Endothelial cell of umbilical vein (primary cell): ENCODE results near the gene CYTIP. TPM values are rescaled to one million over a fixed set of nuclear protein-coding genes. Genes with fewer than 3 reads are reported as not detected.
"Not testable (repeated sequence)": the region's sequence is repeated elsewhere in the genome, so short reads cannot be mapped to it uniquely, and the experiment has no call there.

Experiments
- BruUV-seq: library from RNA; stranded (reverse); fragments of 400-500 nt; replicated peaks from 2 replicates; lab custom pipeline; 2021; lab: Mats Ljungman, UMichigan
- CTCF ChIA-PET: fragments of 300-600, 350-600 bp; sonication (Branson Sonifier 250); formaldehyde crosslinking; loops from one replicate; lab custom pipeline; 2021; ENCODE audit warnings: antibody characterized with exemption, inconsistent platforms; lab: Charles Lee
- POLR2A ChIA-PET: fragments of 300-600, 350-600 bp; sonication (Branson Sonifier 250); formaldehyde crosslinking; loops from one replicate; lab custom pipeline; 2021; ENCODE audit warnings: antibody characterized with exemption, inconsistent platforms; lab: Charles Lee
- DNase-seq: peaks from one replicate; pipeline ENCODE4 v3.0.0-alpha.2; 2011; ENCODE audit warnings: low read depth, low spot score
- FAIRE-seq: peaks from 2 replicates; lab custom pipeline; 2011; peaks lifted over from hg19 to GRCh38; lab: Jason Lieb, UNC
- H2AFZ ChIP-seq: 2 replicates; pipeline ENCODE4 v1.6.0; 2012; ENCODE audit warnings: low read depth, low read length, control low read depth, inconsistent platforms
- H3K27ac ChIP-seq: 2 replicates; pipeline ENCODE4 v1.5.1; 2011; ENCODE audit warnings: low read depth, mild to moderate bottlenecking, control low read depth, low read length, moderate library complexity; ENCODE audit not compliant: insufficient read depth
- H3K27me3 ChIP-seq, 2 experiments: 2 replicates each; pipeline versions ENCODE4 v1.6.0 to v1.6.1; 2011; ENCODE audit warnings: low read length in 2 of 2, mixed read lengths in 1 of 2; ENCODE audit not compliant: control insufficient read depth in 2 of 2, insufficient read depth in 2 of 2
- H3K36me3 ChIP-seq, 2 experiments: 2 replicates in 1 of 2; 3 replicates in 1 of 2; pipeline ENCODE4 v1.5.1; 2011; ENCODE audit warnings: low read length in 2 of 2, mild to moderate bottlenecking in 1 of 2, moderate library complexity in 1 of 2; ENCODE audit not compliant: control insufficient read depth in 2 of 2, insufficient read depth in 2 of 2; ENCODE audit errors: extremely low read depth in 1 of 2
- H3K4me1 ChIP-seq: 3 replicates; pipeline ENCODE4 v1.5.1; 2011; ENCODE audit warnings: mild to moderate bottlenecking, low read length; ENCODE audit not compliant: control insufficient read depth, insufficient read depth; ENCODE audit errors: extremely low read depth
- H3K4me2 ChIP-seq: 2 replicates; pipeline ENCODE4 v1.6.1; 2011; ENCODE audit warnings: low read length, control low read depth, mixed read lengths; ENCODE audit not compliant: insufficient read depth
- H3K4me3 ChIP-seq, 3 experiments: fragments of 200-600 bp in 1 of 3; sonication (generic), shearing (Covaris generic) in 1 of 3; replicated peaks in 1 of 3; 2 replicates each; pipeline ENCODE4 v1.5.1; 2011 to 2016; ENCODE audit warnings: control low read depth in 3 of 3, low read length in 3 of 3, mild to moderate bottlenecking in 2 of 3, inconsistent platforms in 1 of 3, low read depth in 1 of 3, moderate library complexity in 1 of 3; ENCODE audit not compliant: insufficient read depth in 1 of 3
- H3K79me2 ChIP-seq: 2 replicates; pipeline ENCODE4 v1.6.0; 2012; ENCODE audit warnings: low read length, inconsistent platforms; ENCODE audit not compliant: control insufficient read depth, insufficient read depth
- H3K9ac ChIP-seq: replicated peaks from 2 replicates; pipeline ENCODE3; 2011; ENCODE audit warnings: low read length, control low read depth; ENCODE audit not compliant: insufficient read depth; ENCODE audit errors: extremely low read depth
- H3K9me1 ChIP-seq: replicated peaks from 3 replicates; pipeline ENCODE4 v1.6.0; 2011; ENCODE audit warnings: mild to moderate bottlenecking, low read length; ENCODE audit not compliant: control insufficient read depth, insufficient read depth; ENCODE audit errors: extremely low read depth
- H3K9me3 ChIP-seq: replicated peaks from 2 replicates; pipeline ENCODE4 v1.5.1; 2012; ENCODE audit warnings: low read length, inconsistent platforms; ENCODE audit not compliant: control insufficient read depth, insufficient read depth
- H4K20me1 ChIP-seq: replicated peaks from 2 replicates; pipeline ENCODE3; 2011; ENCODE audit warnings: mild to moderate bottlenecking, low read length; ENCODE audit not compliant: control insufficient read depth, insufficient read depth; ENCODE audit errors: extremely low read depth
- EZH2 ChIP-seq: IDR thresholded peaks from 2 replicates; pipeline ENCODE4 v1.6.1; 2012; ENCODE audit warnings: borderline replicate concordance, low read depth, mild to moderate bottlenecking, moderate library complexity, low read length, inconsistent platforms; ENCODE audit not compliant: severe bottlenecking
- FOS ChIP-seq: IDR thresholded peaks from 2 replicates; pipeline ENCODE4 v1.6.1; 2011; ENCODE audit warnings: mild to moderate bottlenecking, low read length, moderate library complexity, borderline replicate concordance; ENCODE audit not compliant: insufficient read depth
- GATA2 ChIP-seq: IDR thresholded peaks from 2 replicates; pipeline ENCODE4 v1.7.0; 2011; ENCODE audit warnings: low read depth, mild to moderate bottlenecking, moderate library complexity, mixed read lengths, low read length; ENCODE audit not compliant: insufficient read length, insufficient read depth
- JUN ChIP-seq: IDR thresholded peaks from 2 replicates; pipeline ENCODE4 v1.6.1; 2011; ENCODE audit warnings: borderline replicate concordance, low read depth; ENCODE audit not compliant: insufficient read length, insufficient read depth
- MYC ChIP-seq: IDR thresholded peaks from one replicate; pipeline ENCODE4 v1.6.1; 2011; ENCODE audit warnings: mild to moderate bottlenecking, low read depth, low read length
- POLR2A ChIP-seq: IDR thresholded peaks from 2 replicates; pipeline ENCODE4 v1.6.1; 2012; ENCODE audit warnings: low read depth, mild to moderate bottlenecking, control low read depth, low read length
- POLR2AphosphoS5 ChIP-seq: IDR thresholded peaks from 2 replicates; pipeline ENCODE4 v1.6.1; 2012; ENCODE audit warnings: low read depth, mild to moderate bottlenecking, control low read depth, low read length, moderate library complexity; ENCODE audit not compliant: insufficient read depth
- dilution Hi-C: fragments of 300-500 bp; cut with MboI; formaldehyde crosslinking; loops from one replicate; pipeline ENCODE4 v1.15.0; 2019; ENCODE audit warnings: low sequenced_read_pairs; ENCODE audit not compliant: extremely low pct_ligation_motif_present
- intact Hi-C: fragments of 100-400 bp; cut with micrococcal nuclease; formaldehyde crosslinking; loops from one replicate; pipeline ENCODE4 v1.10.0; 2022
- polyA plus RNA-seq, 4 experiments: library from polyadenylated mRNA; depleted of rRNA in 3 of 4; stranded (reverse) in 3 of 4; unstranded in 1 of 4; fragments of >200 nt; gene quantifications; 2 replicates each; pipeline versions ENCODE4 v1.2.1 to v1.2.3, GENCODE V29; 2011 to 2012; ENCODE audit warnings: missing spikeins in 1 of 4
- total RNA-seq: library from RNA; stranded (reverse); gene quantifications from 2 replicates; pipeline ENCODE4 v1.2.3, GENCODE V29; 2021
- TF ChIP-seq, protein P1 (sequence below), 2 donors: IDR thresholded peaks; 1 replicate in 1 of 2; 2 replicates in 1 of 2; pipeline ENCODE4 v1.5.1; 2011; ENCODE audit warnings: low read length in 2 of 2, mild to moderate bottlenecking in 2 of 2, moderate library complexity in 2 of 2, control low read depth in 1 of 2, inconsistent platforms in 1 of 2, low read depth in 1 of 2; ENCODE audit not compliant: insufficient read depth in 1 of 2; ENCODE audit errors: extremely low read depth in 1 of 2
- TF ChIP-seq, protein P2 (sequence below): IDR thresholded peaks from 2 replicates; pipeline ENCODE4 v1.6.1; 2011; ENCODE audit not compliant: insufficient read depth, insufficient read length

The CYTIP gene
- total and polyA plus RNA-seq, 2 donors (not counting 3 experiments of a cell fraction or from before 2014, with no cell fraction given): not detected

DNA sequence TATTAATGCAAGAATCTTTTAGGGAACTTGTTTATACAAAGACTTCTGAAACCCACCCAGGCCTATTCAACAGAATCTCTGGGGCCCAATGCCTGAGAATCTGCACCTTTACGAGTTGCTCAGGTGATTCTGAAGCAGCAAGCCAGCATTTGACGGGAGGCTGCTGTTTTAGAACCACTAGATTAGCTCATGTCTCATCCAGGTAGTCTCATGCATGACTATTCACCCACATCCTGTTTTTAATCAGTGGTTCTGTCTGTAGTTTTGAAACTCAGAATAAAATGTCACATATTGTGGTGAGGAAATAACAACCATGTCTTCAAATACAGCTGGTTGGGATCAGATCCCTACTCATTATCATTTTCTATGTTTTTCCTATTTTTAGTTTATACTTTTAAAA lies 39.5 kb downstream of the CYTIP start:
- H3K9me1 ChIP-seq: no peaks in the 10 kb centered on the region
- ChIA-PET CTCF (interaction anchor here (1.1 kb wide), 1 partner anchor 77 kb away, joined by 3 read pairs; no protein-coding TSS in a partner anchor), POLR2A (no interaction called here)
- FAIRE-seq (no peak), DNase-seq (no peak)
- H3K9me3 ChIP-seq: no peaks in the 10 kb centered on the region
- no peak overlapping the region for H2AFZ ChIP-seq
- H3K27ac ChIP-seq: no peak overlapping the region
- H4K20me1 ChIP-seq: no peaks in the 10 kb centered on the region
- TF ChIP-seq EZH2 (no peak), FOS (no peak), GATA2 (no peak), POLR2AphosphoS5 (no peak), MYC (no peak), POLR2A (no peak), JUN (no peak)
- TF ChIP-seq, protein P1, sequence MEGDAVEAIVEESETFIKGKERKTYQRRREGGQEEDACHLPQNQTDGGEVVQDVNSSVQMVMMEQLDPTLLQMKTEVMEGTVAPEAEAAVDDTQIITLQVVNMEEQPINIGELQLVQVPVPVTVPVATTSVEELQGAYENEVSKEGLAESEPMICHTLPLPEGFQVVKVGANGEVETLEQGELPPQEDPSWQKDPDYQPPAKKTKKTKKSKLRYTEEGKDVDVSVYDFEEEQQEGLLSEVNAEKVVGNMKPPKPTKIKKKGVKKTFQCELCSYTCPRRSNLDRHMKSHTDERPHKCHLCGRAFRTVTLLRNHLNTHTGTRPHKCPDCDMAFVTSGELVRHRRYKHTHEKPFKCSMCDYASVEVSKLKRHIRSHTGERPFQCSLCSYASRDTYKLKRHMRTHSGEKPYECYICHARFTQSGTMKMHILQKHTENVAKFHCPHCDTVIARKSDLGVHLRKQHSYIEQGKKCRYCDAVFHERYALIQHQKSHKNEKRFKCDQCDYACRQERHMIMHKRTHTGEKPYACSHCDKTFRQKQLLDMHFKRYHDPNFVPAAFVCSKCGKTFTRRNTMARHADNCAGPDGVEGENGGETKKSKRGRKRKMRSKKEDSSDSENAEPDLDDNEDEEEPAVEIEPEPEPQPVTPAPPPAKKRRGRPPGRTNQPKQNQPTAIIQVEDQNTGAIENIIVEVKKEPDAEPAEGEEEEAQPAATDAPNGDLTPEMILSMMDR (IDR thresholded peaks at IDR 0.05; ENCODE audit: extremely low read depth in 1 of 2, insufficient read depth in 1 of 2, low read depth in 1 of 2, low read length in 2 of 2): no peak
- TF ChIP-seq, protein P2, sequence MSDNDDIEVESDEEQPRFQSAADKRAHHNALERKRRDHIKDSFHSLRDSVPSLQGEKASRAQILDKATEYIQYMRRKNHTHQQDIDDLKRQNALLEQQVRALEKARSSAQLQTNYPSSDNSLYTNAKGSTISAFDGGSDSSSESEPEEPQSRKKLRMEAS: no peak
- no TSS peak for BruUV-seq
- no peak overlapping the region for H3K4me2 ChIP-seq
- H3K9ac ChIP-seq: no peak overlapping the region
- H3K36me3 ChIP-seq: no peaks in the 10 kb centered on the region
- no peaks in the 10 kb centered on the region for H3K27me3 ChIP-seq
- dilution Hi-C loops (no loop called here), intact Hi-C loops (no loop called here)
- H3K79me2 ChIP-seq: no peaks in the 10 kb centered on the region
- no peak overlapping the region for H3K4me3 ChIP-seq
- no peaks in the 10 kb centered on the region for H3K4me1 ChIP-seq

DNA sequence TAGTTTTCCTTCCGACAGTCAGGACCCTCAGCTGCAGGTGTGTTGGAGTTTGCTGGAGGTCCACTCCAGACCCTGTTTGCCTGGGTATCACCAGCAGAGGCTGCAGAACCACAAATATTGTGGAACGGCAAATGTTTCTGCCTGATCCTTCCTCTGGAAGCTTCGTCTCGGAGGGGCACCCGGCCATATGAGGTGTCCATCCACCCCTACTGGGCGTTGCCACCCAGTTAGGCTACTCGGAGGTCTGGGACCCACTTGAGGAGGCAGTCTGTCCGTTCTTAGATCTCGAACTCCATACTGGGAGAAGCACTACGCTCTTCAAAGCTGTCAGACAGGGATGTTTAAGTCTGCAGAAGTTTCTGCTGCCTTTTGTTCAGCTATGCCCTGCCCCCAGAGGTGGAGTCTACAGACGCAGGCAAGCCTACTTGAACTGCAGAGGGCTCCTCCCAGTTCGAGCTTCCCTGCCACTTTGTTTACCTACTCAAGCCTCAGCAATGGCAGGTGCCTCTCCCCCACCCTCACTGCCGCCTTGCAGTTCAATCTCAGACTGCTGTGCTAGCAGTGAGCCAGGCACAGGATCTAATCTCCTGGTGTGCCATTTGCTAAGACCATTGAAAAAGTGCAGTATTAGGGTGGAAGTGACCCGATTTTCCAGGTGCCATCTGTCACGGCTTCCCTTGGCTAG lies 40.9 kb downstream of the CYTIP start:
- FAIRE-seq, H2AFZ ChIP-seq, H3K36me3 ChIP-seq, H3K9me1 ChIP-seq, BruUV-seq, intact Hi-C loops, H4K20me1 ChIP-seq, H3K27ac ChIP-seq, H3K4me1 ChIP-seq, POLR2A ChIA-PET, H3K27me3 ChIP-seq, H3K9ac ChIP-seq, H3K4me3 ChIP-seq, H3K4me2 ChIP-seq, DNase-seq, dilution Hi-C loops, H3K79me2 ChIP-seq, H3K9me3 ChIP-seq: not testable (repeated sequence)
- CTCF ChIA-PET: interaction anchor here (1.4 kb wide), 1 partner anchor 67 kb away, joined by 4 read pairs; no protein-coding TSS in a partner anchor
